OCI-M1 (cell line): Measurements from ENCODE around the gene SLC16A10.

Source experiments
- DNase-seq: peaks from one replicate; lab custom pipeline; 2025; lab: John Stamatoyannopoulos, UW

SLC16A10 gene

GRCh38 chr6:111259089-111259831, 172.0 kb downstream of the SLC16A10 start:
- peak; percentile 100 for DNase-seq

- DNase-seq, result peak; percentile 30
Observed at GRCh38 chr6:111260570-111261298, 173.4 kb downstream of the SLC16A10 start.

GRCh38 chr6:111263837-111264236, 176.5 kb downstream of the SLC16A10 start:
- peak; percentile 37 for DNase-seq

- DNase-seq, result peak; percentile 93
Observed at GRCh38 chr6:111265842-111266241, 178.5 kb downstream of the SLC16A10 start.

GRCh38 chr6:111266276-111266675, 179.0 kb downstream of the SLC16A10 start:
- no peak for DNase-seq

- no peak for DNase-seq
Observed at GRCh38 chr6:111267764-111268333, 180.5 kb downstream of the SLC16A10 start.

GRCh38 chr6:111269401-111269970, 182.2 kb downstream of the SLC16A10 start:
- DNase-seq, result no peak

- DNase-seq, result no peak
Observed at GRCh38 chr6:111270121-111270520, 182.8 kb downstream of the SLC16A10 start.

GRCh38 chr6:111274593-111275217, 187.4 kb downstream of the SLC16A10 start:
- DNase-seq, result no peak

GRCh38 chr6:111276335-111276734, 189.0 kb downstream of the SLC16A10 start:
- peak; percentile 78 for DNase-seq

- DNase-seq, result no peak
Observed at GRCh38 chr6:111276736-111277135, 189.4 kb downstream of the SLC16A10 start.

GRCh38 chr6:111277819-111278218, 190.5 kb downstream of the SLC16A10 start:
- DNase-seq, result no peak

- no peak for DNase-seq
Observed at GRCh38 chr6:111278731-111279130, 191.4 kb downstream of the SLC16A10 start.

- DNase-seq, result no peak
Observed at GRCh38 chr6:111280445-111280955, 193.2 kb downstream of the SLC16A10 start.
